OCI-LY1 (cell line): ENCODE measurements around the gene NR0B2.

Experiments used
- EZH2 ChIP-seq: fragments of 200-600 bp; sonication (generic), shearing (Covaris generic); IDR thresholded peaks from 2 replicates; pipeline ENCODE4 v1.8.0; 2017; ENCODE audit warnings: borderline replicate concordance, mixed run types, mild to moderate bottlenecking, antibody characterized with exemption, low read length, moderate library complexity, mixed read lengths
- TF ChIP-seq, protein P1 (sequence below): fragments of 200-600 bp; sonication (generic), shearing (Covaris generic); IDR thresholded peaks from 2 replicates; pipeline ENCODE4 v1.5.1; 2017; ENCODE audit warnings: mild to moderate bottlenecking, antibody characterized with exemption, low read length, moderate library complexity, mixed read lengths

DNA sequence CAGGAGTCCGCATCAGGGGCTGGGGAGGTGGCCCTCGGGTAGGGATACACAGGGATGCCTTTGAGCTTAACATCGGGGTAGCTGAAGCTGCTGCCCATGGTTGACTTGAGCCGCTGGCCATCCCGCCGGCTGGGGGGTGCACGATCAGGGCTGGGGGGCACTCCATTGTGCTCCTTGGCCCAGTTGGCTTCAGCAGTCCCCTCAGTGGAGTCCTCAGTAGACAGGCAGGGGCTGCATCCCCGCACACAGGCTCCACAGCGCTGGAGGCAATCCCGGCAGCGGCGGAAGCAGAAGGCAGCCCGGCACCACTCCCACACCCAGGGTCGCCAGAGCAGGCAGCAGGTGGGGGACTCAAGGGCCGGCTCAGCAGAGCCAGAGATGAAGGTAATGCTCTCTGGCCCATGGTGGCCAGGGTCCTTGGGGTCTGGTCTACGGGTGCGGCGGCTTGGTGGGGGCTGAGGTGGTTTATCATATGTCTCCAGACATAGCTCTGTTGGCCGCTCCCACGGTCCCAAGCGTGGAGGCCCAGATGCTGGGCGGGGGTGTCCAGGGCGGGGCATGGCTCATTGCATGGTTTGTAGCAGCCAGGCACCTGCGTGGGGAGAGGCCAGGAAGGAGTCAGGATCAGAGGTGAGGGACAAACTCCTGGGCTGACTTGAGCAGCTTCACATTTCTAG is 38.2 kb upstream of the NR0B2 start:
- TF ChIP-seq, protein P1, sequence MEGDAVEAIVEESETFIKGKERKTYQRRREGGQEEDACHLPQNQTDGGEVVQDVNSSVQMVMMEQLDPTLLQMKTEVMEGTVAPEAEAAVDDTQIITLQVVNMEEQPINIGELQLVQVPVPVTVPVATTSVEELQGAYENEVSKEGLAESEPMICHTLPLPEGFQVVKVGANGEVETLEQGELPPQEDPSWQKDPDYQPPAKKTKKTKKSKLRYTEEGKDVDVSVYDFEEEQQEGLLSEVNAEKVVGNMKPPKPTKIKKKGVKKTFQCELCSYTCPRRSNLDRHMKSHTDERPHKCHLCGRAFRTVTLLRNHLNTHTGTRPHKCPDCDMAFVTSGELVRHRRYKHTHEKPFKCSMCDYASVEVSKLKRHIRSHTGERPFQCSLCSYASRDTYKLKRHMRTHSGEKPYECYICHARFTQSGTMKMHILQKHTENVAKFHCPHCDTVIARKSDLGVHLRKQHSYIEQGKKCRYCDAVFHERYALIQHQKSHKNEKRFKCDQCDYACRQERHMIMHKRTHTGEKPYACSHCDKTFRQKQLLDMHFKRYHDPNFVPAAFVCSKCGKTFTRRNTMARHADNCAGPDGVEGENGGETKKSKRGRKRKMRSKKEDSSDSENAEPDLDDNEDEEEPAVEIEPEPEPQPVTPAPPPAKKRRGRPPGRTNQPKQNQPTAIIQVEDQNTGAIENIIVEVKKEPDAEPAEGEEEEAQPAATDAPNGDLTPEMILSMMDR: no peak
- TF ChIP-seq EZH2: no peak
